NCI-H2227 (cell line): Measurements from ENCODE around the gene PRAMEF5.
"Not testable (repeated sequence)": the region's sequence is repeated elsewhere in the genome, so short reads cannot be mapped to it uniquely, and the experiment has no call there.

Experiments used
- DNase-seq: peaks from one replicate; lab custom pipeline; 2025; ENCODE audit not compliant: unreplicated experiment; lab: John Stamatoyannopoulos, UW

The PRAMEF5 gene

DNA sequence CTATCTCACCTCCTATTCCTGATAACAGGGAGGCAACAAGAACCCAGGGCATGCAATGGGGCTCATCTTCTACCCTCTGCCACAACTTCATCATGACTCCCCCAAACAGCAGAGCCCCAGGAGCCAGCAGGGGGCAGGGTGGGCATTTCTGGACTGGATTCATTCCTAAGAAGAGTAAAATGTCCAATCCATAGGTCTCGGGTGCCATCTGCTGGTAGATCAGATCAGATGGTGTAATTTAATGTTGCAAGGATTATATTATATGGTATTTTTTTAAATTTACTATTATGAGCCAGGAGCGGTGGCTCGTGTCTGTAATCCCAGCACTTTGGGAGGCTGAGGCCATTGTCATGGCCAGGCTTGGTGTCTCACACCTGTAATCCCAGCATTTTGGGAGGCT is 11.1 kb downstream of the PRAMEF5 start:
- DNase-seq: not testable (repeated sequence)

DNA sequence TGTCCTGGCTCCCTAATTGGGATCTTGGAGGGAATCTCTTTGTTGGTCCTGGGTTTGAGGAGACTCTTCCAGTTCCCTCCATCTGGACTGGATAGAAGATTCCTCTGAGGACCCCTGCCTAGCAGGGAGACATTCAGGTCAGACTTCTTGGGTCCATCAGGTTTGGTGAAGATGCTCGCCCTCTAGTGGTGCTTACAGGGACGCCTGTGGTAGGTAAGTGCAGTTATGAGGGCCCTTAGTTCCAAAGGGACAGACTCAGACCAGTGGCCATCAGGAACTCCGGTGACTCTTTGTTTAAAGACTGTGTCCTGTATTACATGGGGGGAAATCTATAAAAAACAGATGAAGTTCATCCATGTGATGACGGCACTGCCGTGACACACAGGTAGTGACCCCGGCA is 23.0 kb downstream of the PRAMEF5 start:
- not testable (repeated sequence) for DNase-seq

DNA sequence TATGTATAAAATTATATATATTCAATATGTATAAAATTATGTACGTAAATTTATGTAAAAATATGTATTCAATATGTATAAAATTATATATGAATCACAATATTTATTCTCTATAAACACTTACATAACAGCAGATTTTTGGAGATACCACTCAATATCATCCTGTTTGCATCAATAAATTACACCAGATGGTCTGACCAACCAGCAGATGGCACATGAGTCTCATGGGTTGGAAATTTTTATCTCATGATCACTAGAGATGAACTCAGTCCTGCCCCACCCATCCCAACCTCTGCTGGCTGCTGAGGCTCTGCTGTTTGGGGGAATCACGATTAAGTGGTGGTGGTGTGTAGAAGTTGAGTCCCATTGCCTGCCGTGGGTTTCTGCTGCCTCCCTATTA is 25.6 kb downstream of the PRAMEF5 start:
- DNase-seq: not testable (repeated sequence)

DNA sequence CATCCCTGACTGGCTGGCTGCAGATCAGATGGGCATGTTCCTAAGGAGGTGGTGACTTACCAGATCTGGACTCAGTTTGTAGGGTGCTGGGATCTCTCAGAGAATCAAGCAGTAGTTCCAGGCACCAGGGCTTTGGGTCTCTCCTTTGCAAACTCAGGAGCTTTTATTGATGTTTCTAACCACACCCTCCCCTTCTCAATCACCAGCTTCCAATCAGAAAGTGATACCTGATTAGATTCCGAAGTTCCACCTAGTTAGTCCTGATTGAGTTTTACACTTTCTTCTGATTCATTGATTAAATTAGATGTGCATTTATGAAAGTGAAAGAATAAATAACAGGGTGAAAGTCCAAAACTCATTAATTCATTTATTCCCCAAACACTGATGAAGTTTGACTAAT is 31.0 kb downstream of the PRAMEF5 start, which contains the start of gene PRAMEF8:
TSS of gene PRAMEF8 (minus strand) at position 101 of the 400 bp plus-strand sequence. CDS start 1,046 bp downstream, outside the sequence.
- not testable (repeated sequence) for DNase-seq

DNA sequence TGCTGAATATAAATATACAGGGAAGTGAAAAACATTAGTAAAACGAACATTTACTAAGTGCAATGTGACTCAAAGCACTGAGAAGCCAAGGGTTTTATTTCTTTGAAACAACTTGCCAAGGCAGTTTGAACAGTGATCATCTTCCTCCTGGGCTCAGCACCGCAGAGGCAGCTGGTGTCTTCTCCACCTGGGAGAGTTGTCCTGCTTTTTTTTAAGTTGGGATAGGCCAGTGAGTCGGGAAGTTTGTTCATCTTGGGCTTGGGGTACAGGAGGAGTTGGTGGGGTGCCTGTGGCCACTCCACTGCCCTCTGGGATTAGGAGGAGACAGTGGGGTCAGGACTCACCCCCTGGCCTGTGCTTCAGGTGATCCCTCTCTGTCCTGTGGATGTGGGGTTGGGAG is 35.0 kb downstream of the PRAMEF5 start:
- not testable (repeated sequence) for DNase-seq

DNA sequence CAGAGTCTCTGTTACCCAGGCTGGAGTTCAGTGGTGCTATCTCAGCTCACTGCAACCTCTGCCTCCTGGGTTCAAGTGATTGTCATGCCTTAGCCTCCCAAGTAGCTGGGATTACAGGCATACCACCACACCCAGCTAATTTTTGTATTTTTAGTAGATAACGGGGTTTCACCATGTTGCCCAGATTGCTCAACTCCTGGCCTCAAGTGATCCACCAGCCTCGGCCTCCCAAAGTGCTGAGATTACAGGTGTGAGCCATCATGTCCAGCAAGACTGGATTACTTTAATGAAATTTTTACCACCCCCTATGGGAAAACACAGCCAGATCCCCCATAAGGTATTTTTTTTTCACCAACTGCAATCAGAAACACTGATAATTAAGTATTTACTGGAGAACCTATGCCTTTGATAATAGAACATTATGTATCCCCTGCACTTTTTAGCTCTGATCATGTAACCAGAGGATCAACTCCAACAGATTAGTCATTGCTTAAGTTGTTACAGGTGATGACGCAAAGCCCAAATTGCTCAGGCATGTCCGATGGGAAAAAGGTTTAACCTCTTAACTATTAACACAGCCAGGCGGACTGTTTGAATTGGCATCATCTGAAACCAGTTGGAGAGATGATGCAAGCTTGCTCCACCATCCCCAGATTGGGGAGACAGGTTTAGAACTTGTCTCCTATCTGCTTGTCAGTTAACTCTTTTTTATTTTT is 43.4 kb downstream of the PRAMEF5 start:
- not testable (repeated sequence) for DNase-seq

DNA sequence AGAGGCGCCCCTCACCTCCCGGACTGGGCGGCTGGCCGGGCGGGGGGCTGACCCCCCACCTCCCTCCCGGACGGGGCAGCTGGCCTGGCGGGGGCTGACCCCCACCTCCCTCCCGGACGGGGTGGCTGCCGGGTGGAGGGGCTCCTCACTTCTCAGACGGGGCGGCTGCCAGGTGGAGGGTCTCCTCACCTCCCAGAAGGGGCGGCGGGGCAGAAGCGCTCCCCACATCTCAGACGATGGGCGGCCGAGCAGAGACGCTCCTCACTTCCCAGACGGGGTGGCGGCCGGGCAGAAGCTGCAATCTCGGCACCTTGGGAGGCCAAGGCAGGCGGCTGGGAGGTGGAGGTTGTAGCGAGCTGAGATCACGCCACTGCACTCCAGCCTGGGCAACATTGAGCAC is 44.7 kb downstream of the PRAMEF5 start:
- not testable (repeated sequence) for DNase-seq

DNA sequence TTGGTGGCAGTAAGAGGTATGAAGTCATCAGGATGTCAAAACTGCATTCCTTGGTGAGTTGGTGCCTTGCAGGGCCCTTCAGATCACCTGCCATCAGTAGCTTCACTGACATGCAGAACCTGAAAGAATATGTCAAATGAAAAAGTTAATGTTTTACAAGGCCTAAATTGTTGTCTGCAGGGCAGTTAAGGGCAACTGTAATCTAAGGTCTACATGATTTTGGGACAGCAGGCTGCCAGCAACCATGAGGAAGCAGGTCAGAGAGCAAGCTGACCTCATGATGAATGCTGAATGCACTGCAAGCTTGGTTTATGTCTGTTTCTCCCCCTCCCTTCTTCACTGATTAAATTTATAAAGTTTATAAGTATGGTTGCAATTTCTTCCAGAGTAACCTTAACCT is 48.2 kb downstream of the PRAMEF5 start:
- DNase-seq: not testable (repeated sequence)

DNA sequence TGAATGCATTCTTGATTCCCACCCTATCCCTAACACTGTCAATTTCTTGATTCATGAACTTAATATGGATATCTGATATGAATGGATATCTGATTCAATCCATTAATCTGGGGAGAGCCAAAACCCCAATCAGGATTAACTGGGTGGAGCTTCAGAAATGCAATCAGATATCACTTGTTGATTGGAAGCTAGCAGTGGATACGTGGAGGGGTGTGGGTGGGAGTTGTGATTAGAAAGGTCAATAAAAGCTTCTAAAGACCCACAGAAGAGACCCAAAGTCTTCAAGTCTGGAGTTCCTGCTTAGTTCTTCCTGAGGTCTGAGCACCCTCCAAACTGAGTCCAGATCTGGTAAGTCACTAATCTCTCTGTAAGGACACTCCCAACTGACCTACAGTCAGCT is 49.2 kb downstream of the PRAMEF5 start, which contains the start of gene PRAMEF33:
TSS of gene PRAMEF33 (plus strand) at position 301 of the 400 bp plus-strand sequence. CDS start 2,416 bp downstream, outside the sequence.
- DNase-seq: not testable (repeated sequence)
